HG03108 (cell line): ENCODE measurements around the gene FARS2.
"Not testable (repeated sequence)": the region's sequence is repeated elsewhere in the genome, so short reads cannot be mapped to it uniquely, and the experiment has no call there.

Experiments
- ATAC-seq: cut with Tn5 transposase; IDR thresholded peaks from one replicate; pipeline ENCODE4 v1.9.1; 2021; ENCODE audit warnings: moderate library complexity; ENCODE audit not compliant: unreplicated experiment

FARS2 gene

GRCh38 chr6:5772408-5773120, 511.3 kb downstream of the FARS2 start:
- ATAC-seq = no peak

GRCh38 chr6:5776104-5776503, 514.8 kb downstream of the FARS2 start:
- no peak for ATAC-seq

DNA sequence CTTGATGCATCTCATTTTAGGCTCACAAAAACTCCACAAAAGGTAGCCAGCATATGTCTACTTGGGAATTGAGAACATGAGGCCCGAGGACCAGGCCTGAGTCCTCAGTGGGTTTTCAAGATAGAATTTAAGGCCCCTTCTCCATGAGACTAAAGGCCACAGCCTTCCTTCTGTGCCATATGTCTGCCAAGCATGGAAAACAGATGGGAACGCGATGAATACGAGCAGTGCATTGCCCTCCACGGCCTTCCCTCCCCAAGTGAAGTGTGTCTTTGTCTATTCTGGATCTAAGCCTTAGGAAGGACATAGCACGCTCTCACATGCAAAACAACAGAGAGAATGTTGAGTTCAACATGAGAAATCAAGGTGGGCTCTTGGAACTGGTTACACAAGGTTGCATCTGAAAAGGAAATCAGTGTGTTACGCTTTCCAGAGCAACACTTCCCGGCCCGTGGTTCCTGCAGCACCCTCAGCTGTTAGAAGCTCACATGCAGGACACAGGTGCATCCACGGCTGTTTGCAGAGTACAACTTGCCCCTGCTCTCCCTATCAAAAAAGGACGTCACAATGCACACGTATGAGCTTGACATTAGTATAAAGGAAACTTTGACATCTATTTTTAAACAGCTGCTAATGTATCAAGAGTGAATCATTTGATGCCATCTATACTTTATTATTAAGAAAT, 515.5 kb downstream of the FARS2 start:
- no peak for ATAC-seq

DNA sequence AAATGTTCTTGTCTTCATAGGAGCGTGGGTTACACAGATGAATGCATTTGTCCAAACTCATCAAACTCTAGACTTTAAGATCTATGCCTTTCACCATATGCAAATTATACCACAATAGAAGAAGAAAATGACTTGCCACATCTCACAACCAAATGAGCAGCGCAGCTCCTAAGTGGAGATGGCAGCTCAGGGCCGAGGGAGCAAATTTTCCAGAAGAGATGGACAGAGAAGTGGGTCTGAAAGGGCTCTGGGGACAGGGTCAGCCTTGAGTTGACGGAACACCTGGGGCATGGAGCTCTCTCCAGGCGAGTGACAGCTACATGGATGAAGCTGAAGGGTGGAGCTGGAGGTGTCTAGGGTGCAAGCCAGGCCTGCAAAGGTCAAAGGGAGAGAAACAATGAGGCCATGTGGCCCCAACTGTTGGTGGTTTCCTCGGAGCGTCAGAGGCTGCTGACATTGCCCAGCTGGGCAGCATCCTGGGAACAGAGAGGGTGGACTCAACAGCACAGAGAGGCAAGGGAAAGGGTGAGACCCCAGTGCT, 517.1 kb downstream of the FARS2 start:
- ATAC-seq = no peak

DNA sequence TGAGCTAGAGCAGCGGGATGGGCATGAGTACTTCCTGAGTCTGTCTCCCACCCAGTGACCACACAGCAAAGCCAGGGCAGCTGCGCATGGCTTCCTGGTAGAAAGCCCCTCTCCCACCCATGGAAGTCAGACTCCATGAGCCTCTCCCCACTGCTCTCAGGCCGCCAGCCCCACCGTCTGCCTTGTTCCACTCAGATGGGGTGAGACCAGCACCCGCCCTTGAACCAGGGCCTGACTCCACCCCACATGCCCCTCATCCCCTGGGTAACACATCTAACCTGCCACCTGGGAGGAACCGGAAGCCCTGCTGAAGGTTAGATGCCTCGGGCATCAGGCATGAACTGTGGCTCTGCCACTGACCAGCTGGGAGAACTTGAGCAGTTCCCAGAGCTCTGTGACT, 517.6 kb downstream of the FARS2 start:
- no peak for ATAC-seq

GRCh38 chr6:5781019-5781418, 519.7 kb downstream of the FARS2 start:
- no peak for ATAC-seq

DNA sequence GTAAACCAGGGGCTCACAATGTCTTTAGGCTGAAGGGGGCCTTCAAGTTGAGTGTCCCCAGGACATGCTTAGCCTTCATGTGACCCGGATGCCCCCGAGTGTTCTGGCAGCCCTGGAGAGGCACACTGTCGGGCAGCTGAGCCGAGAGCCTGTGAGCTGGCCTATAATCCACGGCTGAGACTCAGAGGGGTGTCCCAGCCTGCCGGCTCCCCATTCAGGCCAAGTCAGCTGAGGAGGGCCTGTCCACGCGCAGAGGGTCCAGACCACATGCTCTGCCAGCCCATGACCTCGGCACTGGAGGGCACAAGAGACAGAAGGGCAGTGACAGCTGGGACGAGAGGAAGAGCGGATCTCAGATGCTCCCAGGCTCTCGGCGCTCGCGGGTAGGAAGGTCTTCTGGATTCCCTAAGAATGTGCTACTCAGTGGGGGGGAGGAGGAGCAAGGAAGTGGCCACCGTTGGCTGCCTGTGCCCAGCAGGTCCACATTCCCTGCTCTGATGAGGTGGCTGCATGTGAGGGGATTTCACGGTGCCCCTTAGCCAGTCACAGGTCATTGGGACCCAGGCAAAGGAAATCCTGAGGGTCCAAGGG, 520.7 kb downstream of the FARS2 start:
- no peak for ATAC-seq

DNA sequence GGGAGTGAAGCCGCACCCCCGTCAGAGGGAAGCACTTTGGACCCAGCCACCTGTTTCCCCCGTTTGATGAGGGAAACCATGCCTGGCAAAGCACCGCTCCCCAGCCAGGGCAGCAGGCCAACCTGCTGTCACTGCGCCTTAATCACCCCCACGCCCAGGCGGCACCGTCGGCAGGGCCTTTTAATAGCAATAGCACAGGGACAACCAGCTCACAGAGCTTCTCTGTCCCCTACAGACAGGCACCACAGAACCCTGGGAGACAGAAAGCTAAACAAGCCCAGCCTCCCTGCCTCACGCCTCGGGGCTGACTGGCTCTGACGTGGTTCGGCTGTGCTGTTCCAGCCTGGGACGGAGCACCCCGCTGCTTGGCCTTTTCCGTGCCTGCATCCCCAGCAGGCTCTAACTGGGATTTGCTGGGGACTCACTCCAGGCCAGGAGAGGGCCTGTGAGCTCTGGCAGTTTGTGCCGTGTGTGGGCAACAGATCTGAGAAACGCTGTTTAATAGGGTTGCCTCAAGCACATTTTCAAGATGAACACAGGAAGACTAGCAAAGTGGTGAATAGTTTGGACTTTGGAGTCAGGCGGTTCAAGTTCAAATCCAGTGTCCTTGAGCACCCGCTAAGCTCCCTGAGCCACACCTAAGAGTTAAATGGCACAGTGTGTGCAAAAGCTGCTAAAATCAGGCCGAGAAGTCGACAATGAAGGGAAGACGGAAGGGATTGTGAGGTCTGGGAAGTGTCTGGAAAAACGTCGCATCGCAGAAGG, 521.7 kb downstream of the FARS2 start:
- no peak for ATAC-seq

GRCh38 chr6:5783584-5784089, 522.3 kb downstream of the FARS2 start:
- no peak for ATAC-seq

DNA sequence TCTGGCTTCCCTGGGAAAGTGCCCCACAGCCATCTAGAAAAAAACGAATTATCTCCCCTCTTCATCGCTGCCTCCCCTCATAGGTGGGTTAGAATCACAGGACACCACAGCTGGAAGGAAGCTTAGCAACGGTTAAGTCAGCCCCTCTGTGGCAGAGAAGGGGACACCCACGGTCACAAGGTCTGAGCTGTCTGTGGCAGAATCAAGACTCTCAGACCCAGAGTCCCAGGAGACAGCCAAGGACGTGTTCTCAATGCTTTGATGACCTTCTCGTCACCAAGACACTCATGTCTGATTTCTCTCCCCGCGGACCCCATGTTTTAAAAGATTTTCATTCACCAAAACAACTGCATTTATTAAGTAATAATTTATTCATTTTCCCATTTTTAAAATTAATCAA, 523.9 kb downstream of the FARS2 start:
- no peak for ATAC-seq

DNA sequence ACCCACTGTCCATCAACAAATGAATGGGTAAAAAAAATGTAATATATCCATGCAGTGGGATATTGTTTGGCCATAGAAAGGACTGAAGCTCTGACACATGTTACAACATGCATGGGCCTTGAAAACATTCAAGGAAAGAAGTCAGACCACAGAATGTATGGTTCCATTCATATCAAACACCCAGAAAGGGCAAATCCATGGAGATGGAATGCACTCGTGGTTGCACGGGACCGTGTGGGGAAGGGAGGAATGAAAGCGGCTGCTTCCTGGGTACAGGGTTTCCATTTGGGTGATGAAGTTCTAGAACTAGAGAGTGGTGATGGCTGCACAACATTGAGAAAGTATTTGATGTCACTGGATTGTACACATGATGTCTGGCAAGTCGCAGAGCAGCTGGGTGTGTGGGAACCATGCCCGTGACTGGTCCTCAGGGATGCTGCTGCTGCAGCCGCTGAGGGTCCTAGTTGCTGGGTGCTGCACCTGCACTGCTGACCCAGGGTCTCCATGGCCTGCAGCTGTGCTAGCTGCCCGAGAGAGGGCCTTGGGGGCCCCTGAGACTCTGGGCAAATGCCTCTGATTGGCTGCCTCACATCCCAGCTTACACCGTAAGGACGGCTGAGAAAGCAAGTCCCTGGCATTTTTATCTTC, 525.1 kb downstream of the FARS2 start:
- no peak for ATAC-seq

- ATAC-seq = no peak
Measured at GRCh38 chr6:5786969-5787720, 525.8 kb downstream of the FARS2 start.

GRCh38 chr6:5789426-5789825, 528.1 kb downstream of the FARS2 start:
- not testable (repeated sequence) for ATAC-seq

DNA sequence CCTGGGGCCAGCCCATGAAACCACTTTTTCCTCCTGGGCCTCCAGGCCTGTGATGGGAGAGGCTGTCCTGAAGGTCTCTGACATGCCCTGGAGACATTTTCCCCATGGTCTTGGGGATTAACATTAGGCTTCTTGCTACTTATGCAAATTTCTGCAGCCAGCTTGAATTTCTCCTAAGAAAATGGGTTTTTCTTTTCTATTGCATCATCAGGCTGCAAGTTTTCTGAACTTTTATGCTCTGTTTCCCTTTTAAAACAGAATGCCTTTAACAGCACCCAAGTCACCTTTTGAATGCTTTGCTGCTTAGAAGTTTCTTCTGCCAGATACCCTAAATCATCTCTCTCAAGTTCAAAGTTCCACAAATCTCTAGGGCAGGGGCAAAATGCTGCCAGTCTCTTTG, 535.2 kb downstream of the FARS2 start:
- ATAC-seq = not testable (repeated sequence)

DNA sequence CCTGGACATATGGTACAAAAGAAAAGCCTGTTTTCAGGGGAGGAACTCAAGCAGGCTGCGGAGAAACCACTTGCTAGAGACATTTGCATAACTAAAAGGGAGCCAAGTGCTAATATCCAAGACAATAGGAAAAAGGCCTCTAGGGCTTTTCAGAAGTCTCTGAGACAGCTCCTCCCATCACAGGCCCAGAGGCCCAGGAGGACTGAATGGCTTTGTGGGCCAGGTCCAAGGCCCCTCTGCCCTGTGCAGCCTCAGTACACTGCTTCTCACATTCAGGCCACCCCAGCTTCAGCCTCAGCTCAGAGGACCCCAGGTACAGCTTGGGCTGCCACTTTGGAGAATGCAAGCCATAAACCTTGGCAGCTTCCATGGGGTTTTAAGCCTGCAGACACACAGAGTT, 545.1 kb downstream of the FARS2 start:
- ATAC-seq = not testable (repeated sequence)

DNA sequence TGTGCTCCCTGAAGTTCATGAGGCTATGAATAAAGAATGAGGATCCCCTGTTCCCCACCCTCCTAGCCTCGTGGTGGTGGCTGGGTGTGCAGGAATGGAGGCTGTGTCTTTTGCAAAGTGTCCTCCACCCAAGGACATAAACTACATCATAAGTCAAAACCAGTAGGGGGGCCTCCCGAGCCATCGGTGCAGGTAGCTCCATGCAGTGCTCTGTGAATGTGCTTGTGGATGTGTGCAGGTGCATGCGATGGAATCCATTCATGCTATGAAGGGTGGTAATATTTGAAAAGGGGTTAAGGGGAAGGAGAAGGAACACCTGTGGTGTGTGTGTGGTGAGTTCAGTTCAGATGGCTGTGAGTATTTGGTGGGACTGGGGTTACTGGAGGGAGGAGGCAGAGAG, 548.1 kb downstream of the FARS2 start:
- no peak for ATAC-seq

DNA sequence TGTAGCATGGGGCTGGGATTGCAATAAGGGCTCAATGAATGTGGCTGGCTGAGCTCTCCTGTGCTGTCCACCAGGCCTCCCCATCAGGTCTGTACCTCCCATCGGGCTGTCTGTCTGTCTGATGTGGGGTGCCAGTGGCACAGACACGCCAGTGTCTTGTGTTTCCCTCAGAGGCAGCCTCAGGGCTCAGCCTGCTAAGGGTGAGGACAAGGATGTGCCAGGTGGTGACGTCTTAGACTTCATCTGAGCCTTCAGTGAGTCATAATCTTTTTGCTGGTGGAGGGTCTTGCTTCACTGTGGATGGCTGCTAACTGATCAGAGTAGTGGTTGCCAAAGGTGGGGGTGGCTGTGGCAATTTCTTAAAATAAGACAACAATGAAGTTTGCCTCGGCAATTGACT, 550.7 kb downstream of the FARS2 start:
- no peak for ATAC-seq

GRCh38 chr6:5813625-5814027, 552.3 kb downstream of the FARS2 start:
- peak; percentile 69 for ATAC-seq

DNA sequence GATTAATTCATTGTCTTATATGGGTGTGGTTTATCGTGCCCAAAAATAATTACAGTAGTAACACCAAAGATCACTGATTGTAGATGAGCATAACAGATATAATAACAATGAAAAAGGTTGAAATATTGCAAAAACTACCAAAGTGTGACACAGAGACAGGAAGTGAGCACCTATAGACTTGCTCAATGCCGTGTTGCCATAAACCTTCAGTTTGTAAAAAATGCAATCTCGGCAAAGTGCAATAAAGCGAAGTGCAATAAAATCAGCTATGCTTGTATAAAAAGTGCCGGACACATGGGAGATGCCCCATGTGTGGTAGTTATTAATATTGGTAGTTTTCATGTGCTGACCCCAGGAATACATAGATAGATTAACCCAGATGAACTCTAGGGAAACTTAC, 552.8 kb downstream of the FARS2 start:
- no peak for ATAC-seq

GRCh38 chr6:5814901-5815300, 553.6 kb downstream of the FARS2 start:
- no peak for ATAC-seq
